CD4-positive, alpha-beta T cell treated with Interleukin-12 subunit alpha and Interleukin-12 subunit beta, for 1 hour (primary cell): ENCODE data around the gene CLEC1B.
"Not testable (repeated sequence)": the region's sequence is repeated elsewhere in the genome, so short reads cannot be mapped to it uniquely, and the experiment has no call there.

Source experiments
- DNase-seq: peaks from one replicate; pipeline ENCODE4 v3.0.0-alpha.2; 2020

CLEC1B gene

GRCh38 chr12:9999016-9999415, at the start of gene CLEC1B:
TSS of gene CLEC1B (minus strand) at chr12:9999121. CDS start at chr12:9999100, 21 bp downstream.
- no peak for DNase-seq

DNA sequence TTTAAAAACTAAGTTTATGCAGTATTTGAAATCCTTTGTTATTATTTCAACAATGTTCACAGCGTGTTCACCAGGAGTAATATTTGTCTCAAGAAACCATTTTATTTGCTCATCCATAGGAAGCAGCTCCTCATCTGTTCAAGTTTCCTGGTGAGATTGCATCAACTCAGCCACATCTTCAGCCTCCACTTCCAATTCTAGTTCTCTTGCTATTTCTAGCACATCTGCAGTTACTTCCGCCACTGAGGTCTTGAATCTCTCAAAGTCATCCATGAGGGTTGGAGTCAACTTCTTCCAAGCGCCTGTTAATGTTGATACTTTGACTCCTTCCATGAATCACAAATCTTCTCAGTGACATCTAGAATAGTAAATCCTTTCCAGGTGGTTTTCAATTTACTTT, 49.6 kb upstream of the CLEC1B start:
- DNase-seq, result no peak

DNA sequence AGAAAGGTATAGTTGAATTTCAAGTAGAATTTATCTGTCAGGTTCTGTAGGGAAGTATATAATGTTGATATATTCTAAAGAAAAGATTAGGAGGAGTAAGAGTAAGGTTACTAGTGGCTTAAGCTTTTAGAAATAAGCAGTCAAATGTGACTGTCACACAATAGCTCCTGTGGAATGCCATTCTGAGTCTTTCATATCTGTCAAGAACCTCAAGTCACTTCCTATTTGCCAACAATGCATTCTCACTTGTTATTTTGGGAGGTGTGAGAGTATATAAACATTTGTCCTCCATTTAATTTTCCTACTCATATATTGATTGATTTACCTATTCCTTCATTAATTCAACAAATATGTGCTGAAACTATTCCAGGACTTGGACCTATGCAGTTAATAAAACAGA, 43.2 kb upstream of the CLEC1B start:
- DNase-seq, result no peak

GRCh38 chr12:10033783-10034545, 35.0 kb upstream of the CLEC1B start:
- DNase-seq, result no peak

GRCh38 chr12:10031771-10032175, 32.9 kb upstream of the CLEC1B start:
- DNase-seq, result no peak

DNA sequence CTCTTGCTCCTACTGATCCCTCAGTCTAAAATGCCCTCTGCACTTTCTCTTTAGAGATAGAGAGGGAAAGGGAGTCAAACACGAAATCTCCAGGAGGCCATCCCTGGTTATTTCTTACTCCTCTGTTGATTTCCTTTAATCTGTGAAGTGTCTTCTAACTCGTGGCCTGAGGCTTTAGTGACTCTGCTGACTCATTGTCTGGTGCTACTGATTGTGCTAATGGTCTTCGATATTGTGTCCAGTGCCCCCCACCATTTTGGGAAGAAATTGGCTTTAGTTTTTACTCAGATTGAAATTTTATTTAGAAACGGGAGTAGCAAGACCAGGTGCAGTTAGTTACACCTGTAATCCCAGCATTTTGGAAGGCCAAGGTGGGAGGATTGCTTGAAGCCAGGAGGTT, 32.4 kb upstream of the CLEC1B start:
- no peak for DNase-seq

GRCh38 chr12:10030446-10030845, 31.5 kb upstream of the CLEC1B start, which contains the start of gene CLEC9A:
TSS of gene CLEC9A (plus strand) at chr12:10030682. CDS start at chr12:10052688, 22,006 bp downstream.
- DNase-seq, result no peak

- no peak for DNase-seq
Measured at GRCh38 chr12:10027721-10028120, 28.8 kb upstream of the CLEC1B start.

DNA sequence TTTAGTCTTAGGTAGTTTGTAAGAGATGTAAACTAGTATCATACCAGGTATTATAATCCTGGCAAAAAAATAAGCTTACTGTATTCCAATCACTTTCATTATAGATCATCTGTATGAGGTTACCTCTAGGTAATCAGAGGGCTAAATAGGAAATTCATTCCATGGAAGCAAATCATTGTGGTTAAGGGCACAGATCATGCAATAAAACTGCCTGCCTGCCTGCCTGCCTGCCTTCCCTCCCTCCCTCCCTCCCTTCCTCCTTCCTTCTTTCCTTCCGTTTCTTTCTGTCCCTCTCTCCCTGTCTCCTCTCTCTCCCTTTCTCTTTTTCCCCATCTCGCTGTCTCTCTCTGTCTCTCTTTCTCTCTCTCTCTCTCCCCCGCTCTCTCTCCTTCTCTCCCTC, 28.4 kb upstream of the CLEC1B start:
- DNase-seq, result no peak

DNA sequence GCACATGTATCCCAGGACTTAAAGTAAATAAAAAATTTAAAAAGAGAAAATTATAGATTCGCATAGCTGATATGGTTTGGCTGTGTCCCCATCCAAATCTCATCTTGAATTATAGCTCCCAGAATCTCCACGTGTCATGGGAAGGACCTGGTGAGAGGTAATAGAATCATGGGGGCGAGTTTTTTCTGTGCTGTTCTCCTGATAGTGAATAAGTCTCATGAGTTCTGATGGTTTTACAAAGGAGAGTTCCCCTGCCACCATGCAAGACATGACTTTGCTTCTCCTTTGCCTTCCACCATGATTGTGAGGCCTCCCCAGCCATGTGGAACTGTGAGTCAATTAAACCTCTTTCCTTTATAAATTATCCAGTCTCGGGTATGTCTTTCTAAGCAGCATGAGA, 27.7 kb upstream of the CLEC1B start:
- not testable (repeated sequence) for DNase-seq

DNA sequence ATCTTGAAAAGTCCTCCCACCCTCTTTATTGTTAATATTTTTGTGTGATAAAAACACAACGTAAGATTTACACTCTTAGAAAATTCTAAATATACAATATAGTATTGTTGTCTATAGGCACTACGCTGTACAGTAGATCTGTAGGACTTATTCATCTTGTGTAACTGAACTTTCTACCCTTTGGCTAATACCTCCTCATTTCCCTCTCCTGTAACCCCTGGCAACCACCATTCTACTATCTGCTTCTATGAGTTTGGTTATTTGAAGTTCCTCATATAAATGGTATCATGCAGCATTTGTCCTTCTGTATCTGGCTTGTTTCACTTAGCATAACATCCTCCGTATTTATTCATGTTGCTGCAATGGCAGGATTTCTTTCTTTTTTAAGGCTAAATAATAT, 26.3 kb upstream of the CLEC1B start:
- no peak for DNase-seq

DNA sequence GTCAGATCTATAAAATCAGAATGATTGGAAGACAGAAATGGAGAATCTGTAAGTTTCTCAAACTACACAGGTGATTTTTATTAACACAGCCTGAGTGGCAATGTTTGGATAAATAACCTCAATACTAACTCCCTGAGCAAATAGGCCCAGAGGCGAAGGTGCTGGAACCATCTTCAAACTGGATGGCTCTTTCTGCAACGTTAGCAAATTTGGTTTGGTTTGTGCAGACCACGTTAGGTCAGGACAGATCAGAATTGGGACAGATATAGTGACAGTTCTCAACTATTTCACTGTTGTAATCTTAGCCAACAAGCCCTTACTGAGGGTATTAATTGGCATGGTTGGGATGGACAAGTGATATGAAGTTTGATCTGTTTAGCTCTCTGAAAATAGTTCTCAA, 22.4 kb upstream of the CLEC1B start:
- no peak for DNase-seq

- DNase-seq, result no peak
Measured at GRCh38 chr12:10018386-10018785, 19.5 kb upstream of the CLEC1B start.

GRCh38 chr12:10016881-10017280, 18.0 kb upstream of the CLEC1B start:
- DNase-seq, result no peak

GRCh38 chr12:10015450-10015849, 16.5 kb upstream of the CLEC1B start:
- no peak for DNase-seq

DNA sequence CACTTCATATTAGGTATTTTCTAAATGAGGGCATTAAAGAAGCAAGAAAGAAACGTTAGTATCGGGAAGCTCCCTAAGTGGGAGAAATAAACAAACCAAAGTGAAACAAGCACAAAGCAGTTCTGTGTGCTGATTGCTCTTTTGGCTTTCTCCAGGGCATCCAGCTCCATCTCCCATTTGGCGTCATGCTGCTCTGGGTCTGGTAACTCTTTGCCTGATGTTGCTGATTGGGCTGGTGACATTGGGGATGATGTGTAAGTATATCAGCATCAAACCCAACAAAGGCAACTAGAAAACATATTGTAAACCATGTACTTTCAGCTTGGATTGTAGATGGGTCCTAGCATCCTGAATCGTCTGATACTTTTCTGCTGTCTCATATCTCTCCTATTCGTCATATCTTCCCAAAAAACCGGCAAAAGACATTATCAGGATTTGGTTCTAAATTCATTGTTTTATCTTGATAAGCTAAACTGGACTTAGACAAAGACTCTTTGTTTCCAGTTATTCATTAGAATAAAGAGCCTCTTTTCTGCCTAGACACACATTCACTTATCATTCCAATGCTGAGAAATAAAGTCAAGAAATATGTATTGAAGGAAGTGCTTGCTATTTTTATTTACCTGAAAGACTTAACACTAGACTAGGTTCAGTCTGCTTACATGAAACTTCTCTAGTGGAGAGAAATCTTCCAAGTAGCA, 13.9 kb upstream of the CLEC1B start:
- no peak for DNase-seq

- no peak for DNase-seq
Measured at GRCh38 chr12:10001171-10001776, 2.4 kb upstream of the CLEC1B start.

GRCh38 chr12:9992296-9992695, 6.6 kb downstream of the CLEC1B start:
- no peak for DNase-seq

GRCh38 chr12:9991876-9992275, 7.0 kb downstream of the CLEC1B start:
- DNase-seq, result no peak

GRCh38 chr12:9980126-9980525, 18.8 kb downstream of the CLEC1B start:
- no peak for DNase-seq

DNA sequence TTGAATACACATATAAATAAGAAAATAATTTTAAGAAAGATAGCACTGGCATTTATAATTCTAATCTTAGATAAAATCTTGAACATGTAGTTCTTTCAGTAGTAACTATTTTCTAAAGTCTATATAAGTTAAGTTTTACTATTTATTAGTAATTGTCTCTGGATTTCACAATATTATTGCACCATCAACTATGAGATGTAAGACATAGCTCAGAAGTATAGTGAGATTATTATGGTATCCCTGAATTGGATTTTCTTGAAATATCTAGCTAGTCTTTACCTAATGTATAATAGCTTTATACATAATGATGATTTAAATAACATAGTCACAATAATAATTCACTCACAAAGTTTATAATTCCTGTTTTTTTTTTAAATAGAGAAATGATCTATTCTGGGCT, 21.0 kb downstream of the CLEC1B start:
- no peak for DNase-seq

- not testable (repeated sequence) for DNase-seq
Measured at GRCh38 chr12:9976626-9977025, 22.3 kb downstream of the CLEC1B start.

- no peak for DNase-seq
Measured at GRCh38 chr12:9975614-9976013, 23.3 kb downstream of the CLEC1B start.

DNA sequence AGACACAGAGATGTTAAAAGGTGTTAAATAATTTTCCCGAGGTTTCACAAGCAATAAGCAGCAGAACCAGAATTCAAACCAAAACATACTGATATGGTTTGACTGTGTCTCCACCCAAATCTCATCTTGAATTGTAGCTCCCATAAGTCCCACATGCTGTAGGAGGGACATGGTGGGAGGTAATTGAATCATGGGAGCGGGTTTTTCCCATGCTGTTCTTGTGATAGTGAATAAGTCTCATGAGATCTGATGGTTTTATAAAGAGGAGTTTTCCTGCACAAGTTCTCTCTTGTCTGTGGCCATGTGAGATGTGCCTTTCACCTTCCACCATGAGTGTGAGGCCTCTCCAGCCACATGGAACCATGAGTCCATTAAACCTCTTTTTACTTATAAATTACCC, 24.2 kb downstream of the CLEC1B start:
- DNase-seq, result not testable (repeated sequence)
